Thoracic aorta (tissue), 2 donors: ENCODE measurements around the gene EI24. TPM values are rescaled to one million over a fixed set of nuclear protein-coding genes. Genes with fewer than 3 reads are reported as not detected.

Source experiments
- ATAC-seq: fragments of 150-250 bp; one replicate; pipeline ENCODE4 v1.8.0; 2017; ENCODE audit warnings: low read depth; ENCODE audit not compliant: insufficient number of reproducible peaks, low FRiP score
- DNase-seq: peaks from one replicate; pipeline ENCODE4 v3.0.0-alpha.2; 2020; ENCODE audit warnings: low spot score
- H3K27ac ChIP-seq, 2 donors: fragments of 200-600 bp; sonication (generic); 1 replicate in 1 of 2; 2 replicates in 1 of 2; pipeline ENCODE4 v1.5.1; 2016; ENCODE audit warnings: mild to moderate bottlenecking in 2 of 2, moderate library complexity in 2 of 2
- H3K27me3 ChIP-seq: fragments of 200-600 bp; sonication (generic); replicated peaks from 2 replicates; pipeline ENCODE4 v1.6.0; 2016; ENCODE audit warnings: mild to moderate bottlenecking; ENCODE audit not compliant: insufficient read depth
- H3K36me3 ChIP-seq: fragments of 200-600 bp; sonication (generic); one replicate; pipeline ENCODE4 v1.5.1; 2016
- H3K4me1 ChIP-seq, 2 donors: fragments of 200-600 bp; sonication (generic); 1 replicate in 1 of 2; 2 replicates in 1 of 2; pipeline versions ENCODE4 v1.5.1 to v1.6.0; 2016; ENCODE audit warnings: low read depth in 2 of 2, mild to moderate bottlenecking in 1 of 2; ENCODE audit not compliant: control insufficient read depth in 1 of 2
- H3K4me3 ChIP-seq: fragments of 200-600 bp; sonication (generic); 2 replicates; pipeline ENCODE4 v1.5.1; 2016; ENCODE audit warnings: mild to moderate bottlenecking
- H3K9me3 ChIP-seq: fragments of 200-600 bp; sonication (generic); 2 replicates; pipeline ENCODE4 v1.5.1; 2016
- total RNA-seq, 2 donors: library from RNA; depleted of rRNA; stranded (reverse); fragments of >200 nt; gene quantifications; one replicate each; pipeline versions ENCODE4 v1.1.0 to v1.2.3, GENCODE V29; 2016
- TF ChIP-seq, protein P1 (sequence below): fragments of 200-600 bp; sonication (generic); IDR thresholded peaks from one replicate; pipeline ENCODE4 v1.5.1; 2019; ENCODE audit warnings: antibody characterized with exemption

EI24 gene
- total RNA-seq, 2 donors from 2014 or later = 68.4 to 70.0 TPM

DNA sequence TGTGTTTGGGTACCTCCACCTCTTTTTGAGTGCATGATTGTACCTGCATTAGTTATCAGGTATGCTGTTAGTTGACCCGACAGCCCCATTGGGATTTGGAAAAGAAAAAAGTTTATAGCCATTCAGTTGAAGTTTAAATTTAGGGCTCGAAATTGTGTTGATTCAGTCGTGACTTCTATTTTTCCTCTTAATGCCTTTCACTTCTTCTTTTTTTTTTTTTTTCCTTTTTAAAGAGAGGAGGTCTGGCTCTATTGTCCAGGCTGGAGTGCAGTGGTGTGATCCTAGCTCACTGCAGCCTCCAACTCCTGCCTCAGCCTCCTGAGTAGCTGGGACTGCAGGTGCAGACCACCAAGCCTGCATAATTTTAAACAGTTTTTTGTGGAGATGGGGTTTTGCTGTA, 25.7 kb downstream of the EI24 start:
- no peak for DNase-seq
- no peaks in the 10 kb centered on the region for H3K27me3 ChIP-seq
- TF ChIP-seq, protein P1, sequence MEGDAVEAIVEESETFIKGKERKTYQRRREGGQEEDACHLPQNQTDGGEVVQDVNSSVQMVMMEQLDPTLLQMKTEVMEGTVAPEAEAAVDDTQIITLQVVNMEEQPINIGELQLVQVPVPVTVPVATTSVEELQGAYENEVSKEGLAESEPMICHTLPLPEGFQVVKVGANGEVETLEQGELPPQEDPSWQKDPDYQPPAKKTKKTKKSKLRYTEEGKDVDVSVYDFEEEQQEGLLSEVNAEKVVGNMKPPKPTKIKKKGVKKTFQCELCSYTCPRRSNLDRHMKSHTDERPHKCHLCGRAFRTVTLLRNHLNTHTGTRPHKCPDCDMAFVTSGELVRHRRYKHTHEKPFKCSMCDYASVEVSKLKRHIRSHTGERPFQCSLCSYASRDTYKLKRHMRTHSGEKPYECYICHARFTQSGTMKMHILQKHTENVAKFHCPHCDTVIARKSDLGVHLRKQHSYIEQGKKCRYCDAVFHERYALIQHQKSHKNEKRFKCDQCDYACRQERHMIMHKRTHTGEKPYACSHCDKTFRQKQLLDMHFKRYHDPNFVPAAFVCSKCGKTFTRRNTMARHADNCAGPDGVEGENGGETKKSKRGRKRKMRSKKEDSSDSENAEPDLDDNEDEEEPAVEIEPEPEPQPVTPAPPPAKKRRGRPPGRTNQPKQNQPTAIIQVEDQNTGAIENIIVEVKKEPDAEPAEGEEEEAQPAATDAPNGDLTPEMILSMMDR = no peak
- H3K36me3 ChIP-seq = peaks cover 12% of the 10 kb centered on the region
- no peak overlapping the region for H3K27ac ChIP-seq
- no peak for ATAC-seq
- H3K9me3 ChIP-seq = no peaks in the 10 kb centered on the region
- H3K4me3 ChIP-seq = no peak overlapping the region
- H3K4me1 ChIP-seq = peaks cover 3 to 33% of the 10 kb centered on the region in 2 donors

DNA sequence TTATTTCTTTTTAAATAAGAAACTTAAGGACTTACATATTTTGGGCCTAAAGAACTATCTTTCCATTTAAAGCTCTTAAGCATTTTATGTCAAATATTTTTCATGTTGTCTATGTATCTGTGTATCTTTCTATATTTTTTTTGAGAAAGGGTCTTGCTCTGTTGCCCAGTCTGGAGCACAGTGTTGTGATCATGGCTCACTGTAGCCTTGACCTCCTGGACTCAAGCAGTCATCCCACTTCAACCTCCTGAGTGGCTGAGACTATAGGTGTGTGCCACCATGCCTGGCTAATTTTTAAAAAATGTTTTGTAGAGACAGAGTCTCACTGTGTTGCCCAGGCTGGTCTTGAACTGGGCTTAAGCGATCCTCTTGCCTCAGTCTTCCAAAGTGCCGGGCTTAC, 31.4 kb downstream of the EI24 start:
- peaks cover 61% of the 10 kb centered on the region for H3K36me3 ChIP-seq
- H3K4me3 ChIP-seq = no peak overlapping the region
- ATAC-seq = no peak
- H3K4me1 ChIP-seq = peaks cover 3 to 4% of the 10 kb centered on the region in 2 donors
- H3K27ac ChIP-seq = no peak overlapping the region
- no peaks in the 10 kb centered on the region for H3K9me3 ChIP-seq
- no peaks in the 10 kb centered on the region for H3K27me3 ChIP-seq
- no peak for DNase-seq
- TF ChIP-seq, protein P1 = no peak

GRCh38 chr11:125603207-125603606, 33.9 kb downstream of the EI24 start:
- DNase-seq (no peak), ATAC-seq (peak; percentile 82)
- TF ChIP-seq, protein P1 = no peak
- Histone ChIP-seq H3K27ac (peak overlapping the region in 1 of 2 donors; percentile 20), H3K4me3 (no peak overlapping the region), H3K27me3 (no peaks in the 10 kb centered on the region), H3K9me3 (no peaks in the 10 kb centered on the region), H3K4me1 (peaks cover 0 to 4% of the 10 kb centered on the region in 2 donors), H3K36me3 (peaks cover 80% of the 10 kb centered on the region)

DNA sequence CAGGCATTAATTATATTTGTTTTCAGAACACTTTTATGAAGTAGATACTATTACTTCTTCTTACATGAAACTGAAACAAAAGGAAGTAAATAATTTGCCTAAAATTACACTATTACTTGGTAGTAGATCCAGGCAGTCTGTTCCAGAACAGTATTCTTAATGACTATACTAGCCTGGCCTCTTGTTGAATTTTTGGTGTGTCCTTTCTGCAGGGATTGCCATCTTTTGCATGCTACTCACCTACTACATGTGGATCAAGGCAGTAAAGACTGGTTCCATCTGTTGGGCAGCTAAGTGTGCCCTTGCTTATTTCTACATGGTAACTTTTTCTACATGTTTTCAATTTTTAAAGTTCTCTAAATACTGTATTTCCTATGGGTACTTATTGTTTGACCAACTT, 36.1 kb downstream of the EI24 start:
- Histone ChIP-seq H3K36me3 (peaks cover 84% of the 10 kb centered on the region), H3K27me3 (no peaks in the 10 kb centered on the region), H3K4me1 (peaks cover 0 to 4% of the 10 kb centered on the region in 2 donors), H3K9me3 (no peaks in the 10 kb centered on the region), H3K27ac (no peak overlapping the region), H3K4me3 (no peak overlapping the region)
- ATAC-seq (no peak), DNase-seq (no peak)
- TF ChIP-seq, protein P1 = no peak

DNA sequence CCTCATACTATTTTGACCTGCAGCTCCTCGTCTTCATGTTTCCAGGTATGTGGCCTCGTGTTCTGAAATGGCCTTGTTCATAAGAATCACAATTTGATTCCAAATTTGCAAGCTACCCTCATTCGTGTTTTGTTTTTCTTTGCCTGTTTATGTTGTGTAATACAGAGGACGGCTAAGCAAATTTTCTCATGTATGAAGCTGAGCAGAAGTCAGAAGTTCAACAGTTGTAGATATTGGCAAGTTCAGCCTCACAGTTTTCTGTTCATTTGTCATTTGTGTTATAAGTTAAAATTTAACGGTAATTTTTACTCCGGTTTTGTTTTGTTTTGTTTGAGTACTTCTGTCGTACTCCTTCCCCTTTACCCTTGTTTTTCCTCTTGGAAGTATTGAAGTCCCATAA, 40.3 kb downstream of the EI24 start:
- Histone ChIP-seq H3K36me3 (peaks cover 72% of the 10 kb centered on the region), H3K4me3 (no peak overlapping the region), H3K4me1 (no peaks in the 10 kb centered on the region), H3K27ac (no peak overlapping the region), H3K27me3 (no peaks in the 10 kb centered on the region), H3K9me3 (no peaks in the 10 kb centered on the region)
- TF ChIP-seq, protein P1 = no peak
- DNase-seq (no peak), ATAC-seq (no peak)
